GM12878 (cell line): ENCODE data around the gene STRIP2.

ENCODE experiments used
- ASH2L ChIP-seq: fragments of 300-600, 200-600 bp; sonication (generic); IDR thresholded peaks from 2 replicates; pipeline ENCODE4 v1.6.1; 2017; ENCODE audit warnings: low read depth, mild to moderate bottlenecking, borderline replicate concordance
- CEBPB ChIP-seq, 2 experiments: fragments of 150-350 bp in 1 of 2; IDR thresholded peaks; 2 replicates each; pipeline ENCODE4 v1.6.1; 2012 to 2014; ENCODE audit warnings: low read depth in 2 of 2, low read length in 2 of 2, borderline replicate concordance in 1 of 2, inconsistent platforms in 1 of 2
- TF ChIP-seq, protein P1 (sequence below), 3 experiments: IDR thresholded peaks in 2 of 3; conservative IDR thresholded peaks in 1 of 3; 2 replicates each; pipeline ENCODE4 v1.5.1; 2011; ENCODE audit warnings: low read depth in 3 of 3, low read length in 3 of 3, mild to moderate bottlenecking in 3 of 3, control low read depth in 2 of 3, moderate library complexity in 2 of 3, inconsistent platforms in 1 of 3, mixed read lengths in 1 of 3; ENCODE audit not compliant: control insufficient read depth in 2 of 3, insufficient read depth in 1 of 3; ENCODE audit errors: extremely low read depth in 1 of 3

DNA sequence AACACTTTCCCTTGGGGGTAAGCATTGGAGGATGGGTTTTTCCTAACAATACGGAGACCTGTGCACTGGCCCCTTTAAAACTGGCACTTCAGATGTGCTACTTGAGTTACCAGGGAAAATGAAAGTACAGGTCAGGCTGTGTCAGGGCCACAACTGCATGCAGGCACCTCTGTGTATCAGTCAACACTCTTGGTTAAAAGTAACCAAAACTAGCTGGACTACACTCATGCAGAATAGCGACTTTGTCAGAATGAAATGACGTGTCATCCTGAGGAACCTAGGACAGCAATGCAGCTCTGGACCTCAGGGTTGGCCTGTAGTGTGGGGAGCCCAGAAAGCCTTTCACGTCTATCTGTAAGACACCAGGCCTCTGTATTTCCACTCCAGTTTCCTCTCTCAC, 34.3 kb downstream of the STRIP2 start:
- TF ChIP-seq, protein P1, sequence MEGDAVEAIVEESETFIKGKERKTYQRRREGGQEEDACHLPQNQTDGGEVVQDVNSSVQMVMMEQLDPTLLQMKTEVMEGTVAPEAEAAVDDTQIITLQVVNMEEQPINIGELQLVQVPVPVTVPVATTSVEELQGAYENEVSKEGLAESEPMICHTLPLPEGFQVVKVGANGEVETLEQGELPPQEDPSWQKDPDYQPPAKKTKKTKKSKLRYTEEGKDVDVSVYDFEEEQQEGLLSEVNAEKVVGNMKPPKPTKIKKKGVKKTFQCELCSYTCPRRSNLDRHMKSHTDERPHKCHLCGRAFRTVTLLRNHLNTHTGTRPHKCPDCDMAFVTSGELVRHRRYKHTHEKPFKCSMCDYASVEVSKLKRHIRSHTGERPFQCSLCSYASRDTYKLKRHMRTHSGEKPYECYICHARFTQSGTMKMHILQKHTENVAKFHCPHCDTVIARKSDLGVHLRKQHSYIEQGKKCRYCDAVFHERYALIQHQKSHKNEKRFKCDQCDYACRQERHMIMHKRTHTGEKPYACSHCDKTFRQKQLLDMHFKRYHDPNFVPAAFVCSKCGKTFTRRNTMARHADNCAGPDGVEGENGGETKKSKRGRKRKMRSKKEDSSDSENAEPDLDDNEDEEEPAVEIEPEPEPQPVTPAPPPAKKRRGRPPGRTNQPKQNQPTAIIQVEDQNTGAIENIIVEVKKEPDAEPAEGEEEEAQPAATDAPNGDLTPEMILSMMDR (IDR thresholded peaks at IDR 0.05 in 2 of 3, conservative IDR thresholded peaks at IDR 0.05 in 1 of 3; ENCODE audit: control insufficient read depth in 2 of 3, extremely low read depth in 1 of 3, insufficient read depth in 1 of 3, low read depth in 3 of 3, low read length in 3 of 3) = no peak
- TF ChIP-seq ASH2L = no peak
- TF ChIP-seq CEBPB (IDR thresholded peaks at IDR 0.05; ENCODE audit: borderline replicate concordance in 1 of 2, low read depth in 2 of 2, low read length in 2 of 2) = no peak
